HepG2 (cell line): Measurements from ENCODE around the gene NFS1. TPM values are rescaled to one million over a fixed set of nuclear protein-coding genes. Genes with fewer than 3 reads are reported as not detected.

Experiments used
- BRD4 ChIP-seq: sonication (generic); formaldehyde crosslinking; IDR thresholded peaks from 2 replicates; pipeline ENCODE4 v1.4.0; 2020; ENCODE audit warnings: missing genetic modification reagents
- EP300 ChIP-seq, 3 experiments: sonication (generic) in 1 of 3; formaldehyde crosslinking in 1 of 3; IDR thresholded peaks; 2 replicates each; pipeline versions ENCODE4 v1.5.1 to v1.6.1; 2011 to 2020; ENCODE audit warnings: low read depth in 2 of 3, low read length in 2 of 3, borderline replicate concordance in 1 of 3, improper control_type of control experiment in 1 of 3, mild to moderate bottlenecking in 1 of 3, missing genetic modification reagents in 1 of 3, moderate library complexity in 1 of 3
- ETV5 ChIP-seq: IDR thresholded peaks from 2 replicates; pipeline ENCODE4 v1.6.1; 2018; ENCODE audit warnings: missing biosample characterization, missing genetic modification reagents, inconsistent platforms, borderline replicate concordance
- FLYWCH1 ChIP-seq: sonication (generic); formaldehyde crosslinking; IDR thresholded peaks from 2 replicates; pipeline ENCODE4 v1.8.1; 2023; ENCODE audit warnings: mild to moderate bottlenecking, missing genetic modification reagents
- FOXO4 ChIP-seq: sonication (generic); formaldehyde crosslinking; conservative IDR thresholded peaks from 2 replicates; pipeline ENCODE4 v1.8.1; 2023; ENCODE audit warnings: missing genetic modification reagents
- GABPB1 ChIP-seq: IDR thresholded peaks from 2 replicates; pipeline ENCODE4 v1.6.1; 2016; ENCODE audit warnings: mild to moderate bottlenecking, missing genetic modification reagents, moderate library complexity, missing compliant biosample characterization
- MED13 ChIP-seq: sonication (generic); formaldehyde crosslinking; IDR thresholded peaks from 2 replicates; pipeline ENCODE4 v1.5.0; 2020; ENCODE audit warnings: missing genetic modification reagents
- ZBTB25 ChIP-seq: IDR thresholded peaks from 2 replicates; pipeline ENCODE4 v1.6.1; 2018; ENCODE audit warnings: missing genetic modification reagents
- ZNF124 ChIP-seq: sonication (generic); formaldehyde crosslinking; IDR thresholded peaks from 2 replicates; pipeline ENCODE4 v1.4.0; 2020; ENCODE audit warnings: missing genetic modification reagents
- ZNF24 ChIP-seq: fragments of 450-650 bp; IDR thresholded peaks from 2 replicates; pipeline ENCODE4 v1.6.1; 2017; ENCODE audit warnings: antibody characterized with exemption, mild to moderate bottlenecking
- ZNF44 ChIP-seq: sonication (generic); formaldehyde crosslinking; IDR thresholded peaks from 2 replicates; pipeline ENCODE4 v1.5.1; 2020; ENCODE audit warnings: mild to moderate bottlenecking, missing genetic modification reagents
- ZNF562 ChIP-seq: sonication (generic); formaldehyde crosslinking; IDR thresholded peaks from 2 replicates; pipeline ENCODE4 v1.8.0; 2022; ENCODE audit warnings: missing genetic modification reagents, borderline replicate concordance
- ZNF709 ChIP-seq: sonication (generic); formaldehyde crosslinking; IDR thresholded peaks from 2 replicates; pipeline ENCODE4 v1.5.0; 2020; ENCODE audit warnings: mild to moderate bottlenecking, missing genetic modification reagents
- ZNF766 ChIP-seq: sonication (generic); formaldehyde crosslinking; IDR thresholded peaks from 2 replicates; pipeline ENCODE4 v1.5.0; 2020; ENCODE audit warnings: missing genetic modification reagents, borderline replicate concordance
- ZNF816 ChIP-seq: sonication (generic); formaldehyde crosslinking; IDR thresholded peaks from 2 replicates; pipeline ENCODE4 v1.8.0; 2022; ENCODE audit warnings: missing genetic modification reagents, mild to moderate bottlenecking, borderline replicate concordance
- polyA plus RNA-seq, 8 experiments: library from polyadenylated mRNA; depleted of rRNA in 3 of 8; stranded (reverse) in 7 of 8; unstranded in 1 of 8; fragments of >200 nt; fragmentation: Illumina TruSeq in 4 of 8; extraction: Trizol in 4 of 8; gene quantifications; 2 replicates each; pipeline versions ENCODE4 v1.2.1 to v1.2.3, GENCODE V29; 2011 to 2016; ENCODE audit warnings: low read depth in 4 of 8, missing spikeins in 1 of 8, mixed read lengths in 1 of 8; ENCODE audit not compliant: insufficient read depth in 1 of 8
- total RNA-seq, 5 experiments: library from RNA; depleted of rRNA; stranded (reverse); fragments of >200 nt; fragmentation: Illumina TruSeq; extraction: Trizol; gene quantifications; 2 replicates each; pipeline ENCODE4 v1.2.3, GENCODE V29; 2016; ENCODE audit warnings: low read depth in 1 of 5
- TF ChIP-seq, protein P1 (sequence below): IDR thresholded peaks from 2 replicates; pipeline ENCODE4 v1.6.1; 2016; ENCODE audit warnings: low read depth, borderline replicate concordance
- TF ChIP-seq, protein P2 (sequence below): sonication (generic); formaldehyde crosslinking; IDR thresholded peaks from 2 replicates; pipeline ENCODE4 v1.4.0; 2020; ENCODE audit warnings: missing genetic modification reagents, borderline replicate concordance
- TF ChIP-seq, protein P3 (sequence below): IDR thresholded peaks from 2 replicates; pipeline ENCODE4 v1.6.1; 2018; ENCODE audit warnings: missing genetic modification reagents, mild to moderate bottlenecking, missing compliant biosample characterization

NFS1 gene
- total and polyA plus RNA-seq, 2 of the 13 experiments (the other 11 are each of a cell fraction or from before 2014, with no cell fraction given): 65.9 to 88.1 TPM

GRCh38 chr20:35664466-35665206 is 34.5 kb downstream of the NFS1 start, which contains the start of the genes CPNE1 and RBM12 (continued):
- TF ChIP-seq FOXO4 (CRISPR knock-in tag) (no peak), BRD4 (CRISPR knock-in tag) (peak; percentile 98), FLYWCH1 (CRISPR knock-in tag) (no peak), ZNF709 (CRISPR knock-in tag) (peak; percentile 71; the same call in 1 of the 2 replicates), ZBTB25 (CRISPR knock-in tag) (no peak; the same call in none of the 2 replicates), MED13 (CRISPR knock-in tag) (no peak; the same call in 1 of the 2 replicates), ETV5 (peak; percentile 83), EP300 (IDR thresholded peaks at IDR 0.05; ENCODE audit: low read depth in 2 of 2, low read length in 2 of 2) (no peak; a peak in 1 of 4 replicates), EP300 (CRISPR knock-in tag; IDR thresholded peaks at IDR 0.05; ENCODE audit: borderline replicate concordance) (0 out of 2 replicates have a peak, but pooled peaks have one; percentile 8), ZNF562 (no peak), ZNF816 (CRISPR knock-in tag) (peak; percentile 99), ZNF766 (peak; percentile 48; the same call in 1 of the 2 replicates), ZNF24 (0 out of 2 replicates have a peak, but pooled peaks have one; percentile 6), ZNF124 (CRISPR knock-in tag) (peak; percentile 91), GABPB1 (CRISPR knock-in tag) (peak; percentile 94), ZNF44 (peak; percentile 94)
- TF ChIP-seq, protein P1, sequence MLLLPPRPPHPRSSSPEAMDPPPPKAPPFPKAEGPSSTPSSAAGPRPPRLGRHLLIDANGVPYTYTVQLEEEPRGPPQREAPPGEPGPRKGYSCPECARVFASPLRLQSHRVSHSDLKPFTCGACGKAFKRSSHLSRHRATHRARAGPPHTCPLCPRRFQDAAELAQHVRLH (CRISPR knock-in tag): peak; percentile 62; the same call in 1 of the 2 replicates
- TF ChIP-seq, protein P2, sequence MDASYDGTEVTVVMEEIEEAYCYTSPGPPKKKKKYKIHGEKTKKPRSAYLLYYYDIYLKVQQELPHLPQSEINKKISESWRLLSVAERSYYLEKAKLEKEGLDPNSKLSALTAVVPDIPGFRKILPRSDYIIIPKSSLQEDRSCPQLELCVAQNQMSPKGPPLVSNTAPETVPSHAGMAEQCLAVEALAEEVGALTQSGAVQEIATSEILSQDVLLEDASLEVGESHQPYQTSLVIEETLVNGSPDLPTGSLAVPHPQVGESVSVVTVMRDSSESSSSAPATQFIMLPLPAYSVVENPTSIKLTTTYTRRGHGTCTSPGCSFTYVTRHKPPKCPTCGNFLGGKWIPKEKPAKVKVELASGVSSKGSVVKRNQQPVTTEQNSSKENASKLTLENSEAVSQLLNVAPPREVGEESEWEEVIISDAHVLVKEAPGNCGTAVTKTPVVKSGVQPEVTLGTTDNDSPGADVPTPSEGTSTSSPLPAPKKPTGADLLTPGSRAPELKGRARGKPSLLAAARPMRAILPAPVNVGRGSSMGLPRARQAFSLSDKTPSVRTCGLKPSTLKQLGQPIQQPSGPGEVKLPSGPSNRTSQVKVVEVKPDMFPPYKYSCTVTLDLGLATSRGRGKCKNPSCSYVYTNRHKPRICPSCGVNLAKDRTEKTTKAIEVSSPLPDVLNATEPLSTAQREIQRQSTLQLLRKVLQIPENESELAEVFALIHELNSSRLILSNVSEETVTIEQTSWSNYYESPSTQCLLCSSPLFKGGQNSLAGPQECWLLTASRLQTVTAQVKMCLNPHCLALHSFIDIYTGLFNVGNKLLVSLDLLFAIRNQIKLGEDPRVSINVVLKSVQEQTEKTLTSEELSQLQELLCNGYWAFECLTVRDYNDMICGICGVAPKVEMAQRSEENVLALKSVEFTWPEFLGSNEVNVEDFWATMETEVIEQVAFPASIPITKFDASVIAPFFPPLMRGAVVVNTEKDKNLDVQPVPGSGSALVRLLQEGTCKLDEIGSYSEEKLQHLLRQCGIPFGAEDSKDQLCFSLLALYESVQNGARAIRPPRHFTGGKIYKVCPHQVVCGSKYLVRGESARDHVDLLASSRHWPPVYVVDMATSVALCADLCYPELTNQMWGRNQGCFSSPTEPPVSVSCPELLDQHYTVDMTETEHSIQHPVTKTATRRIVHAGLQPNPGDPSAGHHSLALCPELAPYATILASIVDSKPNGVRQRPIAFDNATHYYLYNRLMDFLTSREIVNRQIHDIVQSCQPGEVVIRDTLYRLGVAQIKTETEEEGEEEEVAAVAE (CRISPR knock-in tag): peak; percentile 89
- TF ChIP-seq, protein P3, sequence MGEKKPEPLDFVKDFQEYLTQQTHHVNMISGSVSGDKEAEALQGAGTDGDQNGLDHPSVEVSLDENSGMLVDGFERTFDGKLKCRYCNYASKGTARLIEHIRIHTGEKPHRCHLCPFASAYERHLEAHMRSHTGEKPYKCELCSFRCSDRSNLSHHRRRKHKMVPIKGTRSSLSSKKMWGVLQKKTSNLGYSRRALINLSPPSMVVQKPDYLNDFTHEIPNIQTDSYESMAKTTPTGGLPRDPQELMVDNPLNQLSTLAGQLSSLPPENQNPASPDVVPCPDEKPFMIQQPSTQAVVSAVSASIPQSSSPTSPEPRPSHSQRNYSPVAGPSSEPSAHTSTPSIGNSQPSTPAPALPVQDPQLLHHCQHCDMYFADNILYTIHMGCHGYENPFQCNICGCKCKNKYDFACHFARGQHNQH (CRISPR knock-in tag): peak; percentile 98
